Measurements from ENCODE around the gene TMLHE.
A peak's percentile ranks its signal among the peaks of the same experiment; 100 is the strongest.
"Not testable (repeated sequence)": the region's sequence is repeated elsewhere in the genome, so short reads cannot be mapped to it uniquely, and the experiment has no call there.

TMLHE gene, protein sequence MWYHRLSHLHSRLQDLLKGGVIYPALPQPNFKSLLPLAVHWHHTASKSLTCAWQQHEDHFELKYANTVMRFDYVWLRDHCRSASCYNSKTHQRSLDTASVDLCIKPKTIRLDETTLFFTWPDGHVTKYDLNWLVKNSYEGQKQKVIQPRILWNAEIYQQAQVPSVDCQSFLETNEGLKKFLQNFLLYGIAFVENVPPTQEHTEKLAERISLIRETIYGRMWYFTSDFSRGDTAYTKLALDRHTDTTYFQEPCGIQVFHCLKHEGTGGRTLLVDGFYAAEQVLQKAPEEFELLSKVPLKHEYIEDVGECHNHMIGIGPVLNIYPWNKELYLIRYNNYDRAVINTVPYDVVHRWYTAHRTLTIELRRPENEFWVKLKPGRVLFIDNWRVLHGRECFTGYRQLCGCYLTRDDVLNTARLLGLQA

DNA sequence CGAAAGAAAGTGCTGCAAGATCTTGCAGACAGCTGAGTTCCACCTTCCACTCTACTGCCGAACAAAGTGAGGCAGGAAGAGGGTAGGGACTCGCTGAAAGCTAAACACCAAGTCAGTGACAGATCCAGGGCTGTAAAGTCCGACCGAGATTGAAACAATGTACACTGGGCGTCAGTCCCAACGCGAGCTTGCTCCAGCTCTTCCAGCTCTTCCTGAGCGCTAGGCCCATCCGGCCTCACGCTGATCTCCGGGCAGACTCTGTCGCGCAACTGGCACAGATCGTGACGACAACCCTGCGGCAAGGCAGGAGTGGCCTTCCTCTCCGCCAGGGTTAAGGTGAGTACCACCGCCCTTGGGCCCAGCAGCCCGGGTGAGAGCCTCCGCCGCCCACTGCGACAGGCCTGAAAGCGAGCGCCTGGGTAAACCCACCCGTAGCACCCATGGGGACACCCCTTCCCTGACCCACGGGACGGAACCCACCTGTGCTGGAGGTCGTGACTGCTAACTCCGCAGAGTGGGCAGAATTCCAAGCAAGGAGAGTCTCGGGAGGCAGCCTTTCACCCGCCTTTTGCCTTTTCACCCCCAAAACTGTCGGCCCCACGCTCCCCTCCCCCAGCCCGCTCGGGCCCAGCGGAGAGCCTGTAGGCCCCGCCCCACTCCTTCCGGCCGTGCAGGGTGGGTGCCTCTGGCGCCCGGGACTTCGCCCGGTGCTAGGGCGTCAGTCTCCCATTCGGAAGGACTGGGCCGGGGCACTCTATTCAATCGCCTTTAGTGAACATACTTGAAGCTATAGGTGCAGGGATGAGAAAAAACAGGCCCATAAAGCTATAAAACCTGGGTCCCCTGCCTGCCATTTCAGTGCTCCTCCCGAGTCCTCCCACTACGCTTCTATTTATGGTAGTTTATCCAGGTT is at the start of gene TMLHE, which contains the start of gene SPRY3:
TMLHE (minus strand) TSS at position 641 of the 913 bp plus-strand sequence. CDS start 67,676 bp downstream, outside the sequence.
SPRY3 (plus strand) TSS at position 275 of the 913 bp plus-strand sequence.
- DNase-seq = peak; percentile 52

DNA sequence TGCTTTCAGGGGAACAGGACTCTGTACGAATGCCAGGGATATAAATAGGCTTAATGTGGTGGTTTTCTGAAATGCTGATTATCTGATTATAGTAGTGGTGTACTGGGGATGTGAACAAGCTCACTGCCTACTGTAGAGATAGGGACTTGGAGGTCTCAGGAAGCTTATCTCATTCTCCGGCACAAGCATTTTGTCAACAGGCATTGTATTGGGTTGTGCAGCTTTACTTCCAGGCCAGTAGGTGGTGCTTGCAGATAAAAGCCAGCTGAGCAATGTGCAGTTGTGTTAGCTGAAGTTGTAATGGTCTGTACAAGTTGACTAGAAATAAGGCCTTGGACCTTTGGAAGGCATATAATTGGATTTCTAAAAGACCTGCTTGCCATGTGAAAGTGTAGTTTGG is 49.5 kb upstream of the TMLHE start:
- DNase-seq = no peak

DNA sequence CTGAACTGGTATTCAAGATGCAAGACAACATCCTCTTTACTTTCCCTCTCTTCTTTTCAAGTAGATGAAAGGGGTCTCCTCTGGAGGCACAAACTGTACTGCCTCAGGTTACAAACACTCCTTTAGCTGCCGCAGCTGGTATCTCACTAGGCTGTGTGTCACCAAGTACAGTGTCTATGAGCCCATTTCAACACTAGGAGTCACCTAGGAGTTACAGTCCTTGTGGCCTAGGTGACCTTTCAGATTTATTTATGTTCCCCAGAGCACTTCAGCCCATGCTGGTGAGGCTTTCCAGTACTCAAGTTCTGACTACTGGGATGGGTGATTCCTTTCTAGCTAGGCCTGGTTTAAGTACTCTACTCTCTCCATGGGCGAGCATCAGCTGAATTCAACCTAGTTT is 32.4 kb upstream of the TMLHE start:
- DNase-seq = no peak

DNA sequence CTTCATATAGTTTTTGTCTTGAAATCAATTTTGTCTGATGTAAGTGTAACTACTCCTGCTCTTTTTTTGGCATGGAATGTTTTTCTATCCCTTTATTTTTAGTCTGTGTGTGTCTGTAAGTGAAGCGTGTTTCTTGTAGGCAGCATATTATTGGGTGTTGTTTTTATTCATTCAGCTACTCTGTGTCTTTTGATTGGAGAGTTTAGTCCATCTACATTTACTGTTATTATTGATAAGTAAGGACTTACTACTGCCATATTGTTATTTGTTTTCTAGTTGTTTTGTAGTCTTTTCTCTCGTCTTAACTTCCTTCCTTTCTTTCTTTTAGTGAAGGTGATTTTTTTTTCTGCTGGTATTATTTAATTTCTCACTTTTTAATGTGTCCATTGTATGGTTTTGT is 30.5 kb upstream of the TMLHE start:
- no peak for DNase-seq

DNA sequence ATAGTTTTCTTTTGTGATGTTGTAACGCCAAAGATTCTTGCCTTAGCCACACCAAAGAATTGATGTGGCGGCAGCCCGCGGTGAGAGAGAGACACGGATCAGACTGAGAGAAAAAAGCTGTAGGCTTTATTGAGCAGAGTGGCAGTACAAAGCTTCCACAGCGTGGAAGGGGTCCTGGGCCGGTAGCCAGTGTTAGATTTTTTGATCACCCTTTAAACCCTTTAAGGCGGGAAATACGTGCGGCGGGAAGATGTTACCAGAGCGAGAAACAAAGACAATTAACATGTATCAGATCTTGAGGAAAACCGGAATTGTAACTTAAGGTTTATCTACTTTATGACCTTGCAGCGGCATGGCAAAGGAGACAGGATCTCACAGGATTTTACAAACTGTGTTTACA is 28.6 kb upstream of the TMLHE start:
- not testable (repeated sequence) for DNase-seq

DNA sequence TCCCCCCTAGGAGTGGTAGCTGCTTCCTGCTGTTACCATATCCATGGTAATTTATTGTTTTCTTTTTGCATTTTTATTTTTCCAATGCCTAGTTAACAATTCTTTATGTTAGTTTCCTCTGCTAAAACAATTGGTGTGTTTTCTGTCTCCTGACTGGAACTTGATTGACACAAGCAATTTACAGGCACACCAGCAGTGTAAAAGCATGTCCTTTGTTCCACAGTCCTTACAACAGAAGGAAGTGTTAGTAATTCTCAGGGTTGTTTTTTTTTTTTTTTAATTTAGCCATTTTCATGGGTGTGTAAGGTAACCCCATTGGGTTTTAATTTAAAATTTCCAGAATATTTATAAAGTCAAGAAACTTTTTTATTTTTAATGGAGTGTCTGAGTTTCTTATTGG is 25.0 kb upstream of the TMLHE start:
- DNase-seq = no peak

DNA sequence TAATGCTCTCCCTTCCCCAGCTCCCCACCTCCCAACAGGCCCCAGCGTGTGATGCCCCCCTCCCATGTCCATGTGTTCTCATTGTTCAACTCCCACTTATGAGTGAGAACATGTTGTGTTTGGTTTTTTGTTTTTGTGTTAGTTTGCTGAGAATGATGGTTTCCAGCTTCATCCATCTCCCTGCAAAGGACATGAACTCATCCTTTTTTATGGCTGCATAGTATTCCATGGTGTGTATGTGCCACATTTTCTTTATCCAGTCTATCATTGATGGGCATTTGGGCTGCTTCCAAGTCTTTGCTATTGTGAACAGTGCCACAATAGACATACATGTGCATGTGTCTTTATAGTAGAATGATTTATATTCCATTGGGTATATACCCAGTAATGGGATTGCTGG is 22.3 kb upstream of the TMLHE start:
- not testable (repeated sequence) for DNase-seq

DNA sequence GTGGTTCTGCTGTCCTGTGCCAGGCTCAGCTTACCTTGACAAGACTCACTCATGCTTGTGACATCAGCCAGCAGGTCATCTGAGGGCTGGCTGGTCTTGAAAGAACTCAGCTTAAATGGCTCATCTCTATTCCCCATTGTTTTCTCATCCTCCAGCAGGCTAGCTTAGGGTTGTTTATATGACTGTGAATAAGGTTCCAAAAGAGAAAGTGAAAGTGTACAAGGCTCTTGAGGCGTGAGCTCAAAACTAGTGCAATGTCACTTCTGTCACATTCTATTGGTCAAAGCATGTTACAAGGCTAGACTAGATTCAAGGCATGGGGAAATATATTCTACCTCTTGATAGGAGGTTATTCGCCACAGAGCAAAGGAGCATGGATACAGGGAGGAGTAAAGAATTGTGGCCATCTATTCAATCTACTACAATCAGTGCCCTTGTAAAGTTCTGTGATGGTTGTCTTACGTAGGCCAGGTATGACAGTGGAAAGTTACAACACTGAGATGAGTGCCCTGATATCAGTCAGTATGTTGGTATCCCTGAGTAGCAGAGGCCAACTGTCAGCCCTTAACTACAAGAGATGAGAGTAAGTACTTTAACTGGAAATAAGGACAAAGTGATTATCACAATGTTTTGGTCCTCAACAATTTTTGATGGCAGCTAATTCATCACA is 19.8 kb upstream of the TMLHE start:
- no peak for DNase-seq

DNA sequence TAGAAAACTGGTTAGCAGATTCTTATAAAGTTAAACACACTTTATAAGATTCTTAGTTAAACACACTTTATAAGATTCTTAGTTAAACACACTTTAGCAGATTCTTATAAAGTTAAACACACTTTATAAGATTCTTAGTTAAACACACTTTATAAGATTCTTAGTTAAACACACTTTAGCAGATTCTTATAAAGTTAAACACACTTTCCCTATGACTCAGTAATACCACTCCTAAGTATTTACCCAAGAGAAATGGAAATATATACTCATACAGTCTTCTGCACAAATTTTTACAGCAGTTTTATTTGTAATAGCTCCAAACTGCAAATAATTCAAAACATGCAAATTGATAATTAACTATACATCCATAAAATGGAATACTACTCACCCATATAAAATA is 7.4 kb upstream of the TMLHE start:
- DNase-seq = not testable (repeated sequence)

DNA sequence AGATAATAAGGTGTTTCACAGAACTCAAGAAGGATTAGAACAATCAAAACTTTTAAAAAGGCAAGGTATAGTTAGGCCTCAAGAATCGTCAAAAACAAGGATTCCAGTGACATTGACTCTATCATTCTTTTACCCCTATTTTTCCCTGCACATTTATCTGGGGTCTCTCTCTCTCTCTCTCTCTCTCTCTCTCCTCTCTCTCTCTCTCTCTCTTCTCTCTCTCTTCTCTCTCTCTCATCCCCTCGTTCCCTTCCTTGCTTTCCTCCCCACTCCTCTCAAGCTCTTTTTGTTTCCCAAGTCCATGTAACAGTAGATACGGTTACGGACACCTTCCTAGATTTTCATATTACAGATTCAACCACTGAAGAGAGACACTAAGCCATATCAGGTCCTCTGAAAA is 3.2 kb upstream of the TMLHE start:
- DNase-seq = no peak

DNA sequence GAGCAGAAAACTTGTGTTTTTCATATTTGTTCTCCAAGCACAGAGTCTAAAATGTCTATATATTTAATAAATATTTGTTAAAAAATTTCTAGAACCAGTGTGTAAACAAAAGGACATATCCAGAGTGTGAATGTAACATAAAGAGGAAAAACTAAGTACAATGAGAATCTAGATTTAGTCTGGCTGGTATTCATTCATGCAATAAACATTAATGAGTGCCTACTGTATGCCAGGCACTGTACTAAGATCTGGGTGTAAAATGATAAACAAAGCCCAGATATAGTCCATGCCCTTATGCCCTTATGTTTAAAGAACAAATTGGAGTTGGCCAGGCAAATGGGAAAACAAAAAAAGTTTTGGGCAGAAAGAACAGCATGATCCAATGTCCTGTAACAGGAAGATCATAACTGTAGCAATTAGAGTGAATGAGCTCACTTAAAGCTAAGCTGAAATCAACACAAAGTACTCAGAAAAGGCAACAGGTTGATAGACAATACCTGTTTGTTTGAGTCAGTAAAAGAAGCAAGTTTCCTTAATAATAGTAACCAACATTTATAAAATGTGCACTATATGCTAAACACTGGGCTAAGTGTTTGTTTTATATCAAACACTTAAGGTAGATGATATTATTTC is 1.3 kb upstream of the TMLHE start:
- no peak for DNase-seq

DNA sequence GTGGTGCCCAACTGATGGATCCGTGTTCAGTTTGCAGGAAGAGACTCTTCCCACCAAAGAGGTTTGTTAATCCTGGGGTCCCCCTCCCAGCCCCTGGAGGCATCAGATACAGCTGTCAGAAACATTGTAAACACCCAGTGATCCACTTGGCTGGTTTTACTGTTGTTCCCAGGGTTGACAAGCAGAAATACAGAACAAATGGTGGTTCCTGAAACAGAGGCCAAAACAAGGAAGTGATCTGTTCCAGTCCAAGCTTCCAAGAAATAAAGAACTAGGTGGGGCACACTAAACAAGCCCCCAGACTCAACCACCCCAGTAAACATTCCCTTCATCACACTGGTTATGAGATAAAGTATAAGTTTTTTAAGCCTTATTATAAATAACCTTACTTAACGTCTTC is 1.4 kb downstream of the TMLHE start:
- DNase-seq = no peak

DNA sequence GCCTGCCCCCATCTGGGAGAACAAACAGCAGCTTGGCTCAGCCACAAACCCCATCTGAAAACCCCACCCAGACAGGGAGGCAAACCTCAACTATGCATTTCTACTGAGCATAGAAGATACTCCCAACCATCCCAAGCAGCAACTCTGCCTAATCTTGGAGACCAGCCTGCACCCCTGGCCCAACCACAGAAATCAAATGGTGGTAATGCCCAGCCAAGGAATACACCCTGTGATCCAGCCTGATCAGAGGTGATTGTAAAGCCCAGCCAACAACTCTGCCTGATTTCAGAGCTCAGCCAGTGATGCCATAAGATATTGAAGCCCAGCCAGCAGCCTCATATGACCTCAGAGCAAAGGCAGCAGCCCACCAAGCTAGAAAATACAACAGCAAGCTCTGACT is 19.8 kb downstream of the TMLHE start:
- DNase-seq = no peak

DNA sequence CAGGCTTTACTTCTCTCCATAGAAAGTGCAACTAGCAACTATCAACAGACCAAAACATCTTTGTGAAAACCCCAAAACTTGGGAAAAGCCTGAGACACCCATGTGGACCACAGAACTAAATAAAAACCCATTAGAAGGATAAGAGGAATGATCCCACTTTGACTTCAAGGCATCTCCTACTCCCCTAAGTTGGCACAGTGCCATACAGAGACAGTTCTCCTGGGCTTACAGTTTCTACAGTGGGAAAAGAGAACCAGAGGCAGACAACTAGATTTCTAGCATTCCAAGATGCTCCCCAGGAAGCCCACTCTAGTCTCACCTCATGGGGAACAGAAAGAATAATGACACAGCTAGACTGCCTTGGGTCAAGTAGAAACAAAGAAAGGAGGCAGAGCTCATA is 20.4 kb downstream of the TMLHE start:
- no peak for DNase-seq

DNA sequence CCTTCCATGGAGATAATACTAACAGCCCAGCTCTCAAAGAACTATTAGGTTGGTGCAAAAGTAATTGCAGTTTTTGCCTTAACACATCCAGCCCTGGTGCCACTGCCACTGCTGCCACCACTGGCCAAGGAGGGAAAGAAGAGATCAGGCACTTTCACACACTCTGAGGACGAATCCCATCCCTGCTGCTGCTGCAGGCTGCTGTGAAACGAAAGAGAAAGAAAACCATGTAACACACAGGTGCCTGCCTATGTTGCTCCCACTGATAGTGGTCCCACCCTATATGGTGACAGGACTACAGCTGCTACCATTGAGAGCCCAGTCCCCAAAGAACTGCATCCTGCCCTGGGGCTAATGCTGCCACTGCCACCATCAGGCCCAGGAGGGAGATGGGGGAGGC is 35.1 kb downstream of the TMLHE start:
- peak; percentile 16 for DNase-seq

DNA sequence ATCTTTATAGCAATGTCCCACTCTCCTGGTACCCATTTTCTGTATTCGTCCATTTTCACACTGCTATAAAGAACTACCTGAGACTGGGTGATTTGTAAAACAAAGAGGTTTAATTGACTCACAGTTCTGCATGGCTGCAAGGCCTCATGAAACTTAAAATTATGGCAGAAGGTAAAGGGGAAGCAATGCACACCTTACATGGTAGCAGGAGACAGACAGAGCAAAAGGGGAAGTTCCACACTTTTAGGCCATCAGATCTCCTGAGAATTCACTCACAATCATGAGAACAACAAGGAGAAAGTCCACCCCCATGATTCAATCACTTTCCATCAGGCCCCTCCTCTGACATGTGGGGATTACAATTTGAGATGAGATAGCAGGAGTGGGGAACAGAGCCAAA is 49.7 kb downstream of the TMLHE start:
- DNase-seq = no peak

DNA sequence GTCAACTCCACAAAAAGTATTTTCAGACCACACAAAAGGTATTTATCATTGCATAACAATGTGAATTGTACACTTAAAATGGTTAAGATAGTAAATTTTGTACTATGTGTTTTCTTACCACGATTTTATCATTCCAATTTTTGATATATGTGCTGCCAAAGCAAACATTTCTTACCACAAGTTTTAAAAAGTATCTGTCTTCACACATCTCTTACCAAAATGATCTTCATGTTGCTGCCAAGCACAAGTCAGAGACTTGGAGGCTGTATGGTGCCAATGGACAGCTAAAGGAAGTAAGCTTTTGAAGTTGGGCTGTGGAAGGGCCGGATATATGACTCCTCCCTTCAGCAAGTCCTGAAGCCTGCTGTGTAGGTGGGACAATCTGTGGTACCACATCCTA is 67.9 kb downstream of the TMLHE start:
- DNase-seq = no peak

DNA sequence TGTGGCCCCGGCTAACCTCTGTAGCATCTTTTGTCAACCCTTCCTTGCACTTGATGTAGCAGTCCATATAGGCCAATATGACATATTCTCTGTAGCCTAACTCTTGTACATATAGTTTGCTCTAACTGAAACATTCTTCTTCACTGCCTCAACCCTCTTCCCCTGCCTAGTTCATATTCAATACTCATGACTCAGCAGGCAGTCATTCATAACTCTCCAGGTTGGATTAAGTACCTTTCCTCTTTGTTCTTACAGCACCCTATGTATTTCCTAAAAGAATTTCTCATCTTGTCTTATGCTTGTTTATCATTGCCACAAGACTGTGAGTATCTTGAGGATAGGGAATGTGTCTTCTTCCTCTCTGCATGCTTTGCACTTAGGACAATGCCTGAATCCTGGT is 76.9 kb downstream of the TMLHE start:
- no peak for DNase-seq

DNA sequence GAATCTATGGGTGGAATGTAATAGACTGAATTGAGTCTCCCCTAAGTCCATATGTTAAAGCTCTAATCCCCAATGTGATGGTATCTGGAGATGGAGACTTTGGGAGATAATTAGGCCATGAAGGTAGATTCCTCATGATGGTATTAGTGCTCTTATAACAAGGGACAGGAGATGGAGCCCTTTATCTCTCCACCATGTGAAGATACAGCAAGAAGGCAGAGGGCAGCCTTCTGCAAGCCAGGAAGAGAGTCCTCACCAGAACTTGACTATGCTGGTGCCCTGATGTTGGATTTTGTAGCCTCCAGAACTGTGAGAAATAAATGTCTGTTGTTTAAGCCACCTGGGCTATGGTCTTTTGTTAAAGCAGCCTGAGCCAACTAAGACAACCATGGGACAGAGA is 78.0 kb downstream of the TMLHE start:
- DNase-seq = no peak

DNA sequence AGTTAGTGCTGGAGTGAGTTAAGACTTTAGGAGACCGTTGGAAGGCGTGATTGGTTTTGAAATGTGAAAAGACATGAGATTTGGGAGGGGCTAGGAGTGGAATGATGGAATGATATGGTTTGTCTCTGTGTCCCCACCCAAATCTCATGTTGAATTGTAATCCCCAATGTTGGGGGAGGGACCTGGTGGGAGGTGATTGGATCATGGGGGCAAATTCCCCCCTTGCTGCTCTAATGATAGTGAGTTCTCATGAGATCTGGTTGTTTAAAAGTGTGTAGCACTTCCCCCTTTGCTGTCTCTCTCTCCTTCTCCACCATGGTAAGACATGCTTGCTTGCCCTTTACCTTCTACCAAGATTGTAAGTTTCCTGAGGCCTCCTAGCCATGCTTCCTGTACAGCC is 85.7 kb downstream of the TMLHE start:
- DNase-seq = not testable (repeated sequence)

DNA sequence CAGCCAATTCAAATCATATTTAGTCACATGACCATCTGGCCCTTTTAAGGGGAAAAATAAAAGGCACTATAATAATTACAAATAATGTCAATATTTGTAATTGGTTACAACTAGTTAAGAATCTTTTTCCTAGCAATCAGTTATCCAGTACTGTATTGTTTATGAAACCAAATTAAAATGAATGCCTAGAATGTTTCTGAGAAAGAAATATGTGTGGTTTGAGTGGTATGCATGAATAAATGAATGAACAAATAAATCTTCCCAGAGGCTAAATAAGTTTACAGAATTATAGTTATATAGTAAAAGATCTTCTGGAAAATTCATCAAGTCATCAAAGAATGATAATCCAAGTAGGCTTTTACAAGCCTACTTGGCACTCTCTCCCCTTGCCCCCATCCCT is 98.5 kb downstream of the TMLHE start:
- DNase-seq = no peak

DNA sequence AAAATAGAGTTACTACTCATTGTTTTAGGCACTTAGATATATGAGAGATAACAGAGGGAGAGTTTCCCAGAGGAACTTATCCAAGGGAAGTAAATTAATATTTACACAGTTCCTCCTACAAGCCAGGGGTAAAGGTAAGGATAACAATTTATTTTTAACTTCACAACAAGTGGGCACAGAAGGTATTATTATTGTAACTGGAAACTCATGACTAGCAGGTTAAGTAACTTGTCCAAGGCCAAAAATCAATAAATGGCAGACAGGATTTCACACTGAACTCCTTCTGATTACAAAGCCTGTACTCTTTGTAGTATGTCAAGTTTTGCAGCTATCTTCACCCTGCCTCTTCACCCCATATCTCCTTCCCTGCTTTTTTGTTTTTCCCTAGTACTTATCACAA is 107.5 kb downstream of the TMLHE start:
- no peak for DNase-seq

DNA sequence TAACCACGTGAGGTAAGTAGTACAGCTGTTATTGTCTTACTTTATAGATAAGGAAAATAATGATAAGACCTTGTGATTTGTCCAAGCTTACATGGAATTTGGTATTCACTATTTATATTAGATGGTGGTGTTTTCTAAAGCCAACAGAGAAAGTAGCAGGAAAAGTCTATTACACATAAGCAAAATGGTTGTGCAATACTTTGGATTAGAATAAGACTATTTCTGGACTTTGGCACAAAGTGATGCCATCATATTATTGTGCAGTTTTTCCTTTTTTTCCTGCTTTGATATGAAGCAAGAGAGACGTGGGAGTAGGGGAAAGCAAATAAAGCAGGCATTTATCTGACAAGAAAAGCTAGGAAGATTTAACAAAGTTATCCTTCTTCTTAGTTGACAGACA is 117.6 kb downstream of the TMLHE start:
- not testable (repeated sequence) for DNase-seq
